Smooth muscle cell of the brain vasculature (primary cell): ENCODE results near the gene IGLL1.
"Not testable (repeated sequence)": the region's sequence is repeated elsewhere in the genome, so short reads cannot be mapped to it uniquely, and the experiment has no call there.

Experiments used
- DNase-seq: peaks from one replicate; pipeline ENCODE4 v3.0.0-alpha.2; 2012; ENCODE audit warnings: low read depth, low spot score

The IGLL1 gene

DNA sequence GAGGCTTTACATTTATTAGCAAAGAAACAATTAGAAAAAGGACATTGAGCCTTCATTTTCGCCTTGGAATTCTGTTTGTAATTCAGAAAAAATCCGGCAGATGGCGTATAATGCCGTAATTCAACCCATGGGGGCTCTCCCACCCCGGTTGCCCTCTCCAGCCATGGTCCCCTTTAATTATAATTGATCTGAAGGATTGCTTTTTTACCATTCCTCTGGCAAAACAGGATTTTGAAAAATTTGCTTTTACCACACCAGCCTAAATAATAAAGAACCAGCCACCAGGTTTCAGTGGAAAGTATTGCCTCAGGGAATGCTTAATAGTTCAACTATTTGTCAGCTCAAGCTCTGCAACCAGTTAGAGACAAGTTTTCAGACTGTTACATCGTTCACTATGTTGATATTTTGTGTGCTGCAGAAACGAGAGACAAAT, 38.2 kb downstream of the IGLL1 start:
- DNase-seq, result not testable (repeated sequence)

- not testable (repeated sequence) for DNase-seq
Measured at GRCh38 chr22:23540837-23541236, 39.3 kb downstream of the IGLL1 start.

GRCh38 chr22:23539839-23540198, 40.3 kb downstream of the IGLL1 start:
- not testable (repeated sequence) for DNase-seq

- DNase-seq, result peak; percentile 53
Measured at GRCh38 chr22:23539135-23539838, 40.8 kb downstream of the IGLL1 start.

DNA sequence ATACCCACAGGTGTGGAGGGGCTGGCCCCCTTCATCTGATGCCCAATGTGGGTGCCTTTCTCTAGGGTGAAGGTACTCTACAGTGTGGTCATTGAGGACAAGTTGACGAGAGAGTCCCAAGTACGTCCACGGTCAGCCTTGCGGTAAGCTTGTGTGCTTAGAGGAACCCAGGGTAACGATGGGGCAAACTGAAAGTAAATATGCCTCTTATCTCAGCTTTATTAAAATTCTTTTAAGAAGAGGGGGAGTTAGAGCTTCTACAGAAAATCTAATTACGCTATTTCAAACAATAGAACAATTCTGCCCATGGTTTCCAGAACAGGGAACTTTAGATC, 41.4 kb downstream of the IGLL1 start:
- not testable (repeated sequence) for DNase-seq

- not testable (repeated sequence) for DNase-seq
Measured at GRCh38 chr22:23537830-23538695, 42.0 kb downstream of the IGLL1 start.

- DNase-seq, result peak; percentile 35
Measured at GRCh38 chr22:23537416-23537815, 42.7 kb downstream of the IGLL1 start.

- DNase-seq, result no peak
Measured at GRCh38 chr22:23536821-23537345, 43.2 kb downstream of the IGLL1 start.

DNA sequence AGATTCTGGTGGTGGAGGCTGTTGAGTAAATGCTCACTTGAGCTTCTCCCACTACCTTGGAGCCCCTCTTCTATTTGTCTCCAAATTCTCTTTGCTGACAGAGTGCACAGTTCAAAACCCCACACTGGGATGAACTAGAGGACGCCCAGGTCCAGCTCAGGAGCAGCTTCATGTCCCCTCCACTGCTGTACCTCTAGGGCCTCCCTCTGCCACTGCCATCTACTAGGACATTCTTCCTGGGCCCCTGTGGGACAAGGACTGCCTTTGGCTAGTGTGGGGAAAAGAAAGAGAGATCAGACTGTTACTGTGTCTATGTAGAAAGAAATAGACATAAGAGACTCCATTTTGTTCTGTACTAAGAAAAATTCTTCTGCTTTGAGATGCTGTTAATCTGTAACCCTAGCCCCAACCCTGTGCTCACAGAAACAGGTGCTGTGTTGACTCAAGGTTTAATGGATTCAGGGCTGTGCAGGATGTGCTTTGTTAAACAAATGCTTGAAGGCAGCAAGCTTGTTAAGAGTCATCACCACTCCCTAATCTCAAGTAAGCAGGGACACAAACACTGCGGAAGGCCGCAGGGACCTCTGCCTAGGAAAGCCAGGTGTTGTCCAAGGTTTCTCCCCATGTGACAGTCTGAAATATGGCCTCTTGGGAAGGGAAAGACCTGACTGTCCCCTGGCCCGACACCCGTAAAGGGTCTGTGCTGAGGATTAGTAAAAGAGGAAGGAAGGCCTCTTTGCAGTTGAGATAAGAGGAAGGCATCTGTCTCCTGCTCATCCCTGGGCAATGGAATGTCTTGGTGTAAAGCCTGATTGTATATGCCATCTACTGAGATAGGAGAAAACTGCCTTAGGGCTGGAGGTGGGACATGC, 44.1 kb downstream of the IGLL1 start:
- not testable (repeated sequence) for DNase-seq

GRCh38 chr22:23534851-23535717, 45.0 kb downstream of the IGLL1 start:
- DNase-seq, result no peak

DNA sequence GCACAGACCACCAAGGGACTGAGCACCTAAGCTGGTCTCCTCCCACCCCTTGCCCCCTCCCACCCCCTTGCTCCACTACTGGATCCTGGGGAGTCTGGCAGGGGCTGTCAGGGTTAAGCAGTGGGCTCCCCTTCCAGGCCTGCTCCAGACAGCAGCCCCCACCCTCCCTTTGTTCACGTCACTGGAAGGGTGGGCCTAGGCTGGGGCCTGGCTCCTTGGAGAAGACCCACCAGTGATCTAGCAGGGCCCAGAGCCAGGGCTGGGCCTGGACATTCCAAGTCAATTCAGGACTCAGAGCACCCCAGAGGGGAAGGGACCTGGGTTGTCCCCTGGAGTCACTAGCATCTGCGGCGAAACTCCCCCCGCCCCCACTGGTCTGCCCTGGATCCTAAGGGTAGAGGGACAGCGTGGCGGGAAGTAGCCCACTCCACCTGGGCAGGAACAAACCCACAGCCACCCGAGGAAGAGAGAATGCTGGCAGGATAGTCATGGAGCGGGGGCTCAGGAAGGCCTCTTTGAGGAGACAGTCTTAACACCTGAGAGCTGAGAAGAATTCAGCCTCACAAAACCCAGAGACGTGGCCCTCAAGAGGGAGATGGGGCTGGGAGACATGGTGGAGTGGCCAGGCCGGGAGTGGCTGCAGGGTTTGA, 45.8 kb downstream of the IGLL1 start:
- no peak for DNase-seq

GRCh38 chr22:23533771-23534191, 46.3 kb downstream of the IGLL1 start:
- no peak for DNase-seq

- no peak for DNase-seq
Measured at GRCh38 chr22:23533328-23533762, 46.7 kb downstream of the IGLL1 start.

DNA sequence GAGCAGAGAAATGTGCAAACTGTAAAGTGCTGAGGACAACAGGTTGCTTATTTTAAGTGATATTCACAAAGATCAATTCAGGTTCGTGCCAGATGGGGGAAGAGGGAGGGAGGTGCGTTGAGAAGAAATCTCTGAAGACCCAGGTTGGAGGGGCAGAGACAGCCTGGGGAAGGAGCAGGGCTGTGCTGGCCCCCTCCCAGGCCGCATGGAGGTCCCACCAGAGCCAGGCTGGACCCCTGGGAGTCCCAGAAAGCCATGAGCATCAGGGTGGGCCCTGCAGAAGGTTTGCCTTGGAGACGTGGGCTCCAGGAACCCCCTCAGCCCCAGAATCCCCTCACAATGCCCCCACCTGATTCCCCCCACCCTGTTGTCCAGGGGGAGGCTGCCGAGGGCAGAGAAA, 47.4 kb downstream of the IGLL1 start:
- no peak for DNase-seq

DNA sequence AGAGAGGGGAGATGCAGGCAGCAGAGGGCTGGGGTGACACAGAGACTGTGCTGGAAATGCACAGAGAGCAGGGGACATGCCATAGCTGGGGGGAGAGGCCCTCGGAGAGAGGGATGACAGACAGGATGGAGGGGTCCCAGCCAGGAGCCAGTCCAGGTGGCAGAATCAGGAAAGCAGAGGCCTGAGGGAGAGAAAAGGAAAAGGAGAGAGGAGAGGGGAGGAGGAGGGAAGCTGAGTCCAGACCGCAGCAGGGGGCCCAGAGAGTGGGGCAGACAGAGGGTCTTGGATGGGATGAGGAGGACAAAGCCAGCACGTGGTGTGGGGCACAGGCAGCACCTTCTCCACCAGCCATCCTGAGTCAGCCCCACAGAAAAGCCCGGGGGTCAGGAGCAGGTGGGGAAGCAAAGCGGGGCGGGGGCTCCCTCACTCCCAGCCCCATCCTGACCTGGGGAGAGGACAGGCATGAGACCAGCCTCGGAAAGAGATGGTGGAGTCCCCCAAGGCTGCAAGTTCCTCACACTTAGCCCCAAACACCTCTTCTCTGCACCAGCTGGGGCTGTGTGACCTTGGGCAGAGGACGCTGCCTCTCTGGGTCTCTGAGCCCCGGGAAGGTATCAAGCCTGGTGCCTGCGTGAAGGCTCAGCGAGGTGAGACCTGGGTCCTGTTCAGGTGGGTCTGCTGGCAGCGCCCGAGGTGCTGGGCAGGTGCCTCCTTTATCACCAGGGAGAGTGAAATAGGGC, 48.0 kb downstream of the IGLL1 start:
- DNase-seq, result no peak

DNA sequence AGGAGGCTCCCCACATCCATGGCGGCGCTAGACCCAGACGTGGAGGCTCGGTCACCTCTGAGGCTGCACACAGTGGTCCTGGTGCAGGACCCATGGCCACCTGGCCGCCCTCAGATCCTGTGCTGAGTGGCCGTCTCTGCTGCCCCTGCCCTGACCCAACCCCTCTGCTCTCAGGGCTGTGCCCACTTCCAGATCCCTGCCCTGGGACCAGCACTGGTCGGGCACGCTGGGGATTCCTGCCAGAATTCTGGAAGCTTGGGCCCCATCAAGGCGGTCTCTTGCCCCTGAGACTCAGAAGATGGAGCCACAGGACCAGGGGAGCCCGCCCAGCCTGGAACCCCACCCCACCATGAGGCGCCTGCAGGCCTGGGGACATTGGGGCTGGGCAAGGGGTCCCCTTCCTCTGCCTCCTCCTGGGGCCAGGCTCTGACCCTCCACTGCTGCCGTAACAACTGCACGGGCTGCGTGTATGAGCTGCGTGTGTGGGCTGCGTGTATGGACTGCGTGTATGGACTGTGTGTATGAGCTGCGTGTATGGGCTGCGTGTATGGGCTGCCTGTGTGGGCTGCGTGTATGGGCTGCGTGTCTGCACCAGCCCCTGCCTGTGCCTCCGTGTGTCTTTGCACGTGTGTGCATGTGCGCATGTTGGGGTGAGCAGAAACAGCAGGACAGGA, 48.7 kb downstream of the IGLL1 start:
- DNase-seq, result no peak

DNA sequence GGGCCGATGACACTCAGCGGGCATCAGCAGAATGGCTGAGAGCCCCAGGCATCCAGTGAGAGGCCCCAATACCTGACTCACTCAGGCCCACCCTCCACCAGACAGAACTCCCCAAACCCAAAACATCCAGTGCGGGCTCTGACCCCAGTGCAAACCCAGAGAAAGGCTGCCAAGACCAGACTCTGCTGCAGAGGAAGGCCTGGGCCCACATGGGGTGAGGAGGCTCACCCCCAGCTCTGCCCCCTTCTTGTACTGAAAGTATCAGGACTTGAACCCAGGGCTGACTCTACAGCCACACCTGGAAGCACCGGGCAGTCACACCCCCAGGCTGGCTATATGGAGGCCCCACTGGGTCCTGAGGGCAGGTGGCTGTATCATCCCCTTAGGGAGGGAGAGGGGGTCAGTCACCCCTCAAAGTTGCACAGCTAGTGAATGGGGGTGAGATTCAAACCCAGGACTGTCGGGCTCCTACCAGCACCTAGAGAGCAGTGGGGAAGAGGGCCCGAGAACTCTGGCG, 49.3 kb downstream of the IGLL1 start:
- no peak for DNase-seq

DNA sequence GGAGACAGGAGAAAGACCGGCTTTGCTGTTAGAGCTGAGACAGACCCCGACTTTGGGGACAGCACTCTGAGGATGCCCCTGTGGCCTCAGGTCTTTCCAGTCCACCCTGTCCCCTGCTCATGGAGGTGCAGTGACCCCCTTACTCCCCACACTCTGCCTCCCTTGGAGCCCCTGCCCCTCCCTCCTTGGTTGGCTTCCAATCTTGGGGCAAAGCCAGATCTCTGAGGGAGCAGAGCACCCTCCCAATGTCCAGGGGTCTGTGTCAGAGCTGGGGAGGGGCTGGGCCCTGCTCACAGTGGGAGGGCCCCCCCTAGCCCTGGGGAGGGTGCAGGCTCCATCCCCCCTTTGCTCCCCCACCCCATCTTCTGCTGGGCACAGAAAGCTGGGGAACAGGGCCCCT, 50.0 kb downstream of the IGLL1 start:
- no peak for DNase-seq
